GM12878 (cell line): ENCODE measurements around the gene GRIA2. TPM values are rescaled to one million over a fixed set of nuclear protein-coding genes. Genes with fewer than 3 reads are reported as not detected.

Source experiments
- ATAC-seq: fragments of 200-7000 bp; cut with Tn5 transposase; 3 replicates; pipeline ENCODE4 v1.9.1; 2020; ENCODE audit warnings: mild to moderate bottlenecking, moderate library complexity
- BruUV-seq: library from RNA; stranded (reverse); fragments of 400-500 nt; replicated peaks from 2 replicates; lab custom pipeline; 2021; lab: Mats Ljungman, UMichigan
- CTCF ChIA-PET: fragments of 300-600 bp; sonication (Branson Sonifier 250); formaldehyde crosslinking; extraction: SDS; loops from one replicate; lab custom pipeline; 2021; ENCODE audit warnings: inconsistent platforms; lab: Yijun Ruan, JAX
- POLR2A ChIA-PET: fragments of 350-600 bp; formaldehyde crosslinking; extraction: SDS; loops from one replicate; lab custom pipeline; 2021; ENCODE audit warnings: inconsistent platforms; lab: Charles Lee
- RAD21 ChIA-PET: fragments of 300-600 bp; sonication (Branson Sonifier 250); formaldehyde crosslinking; loops from one replicate; lab custom pipeline; 2023; ENCODE audit warnings: antibody characterized with exemption; ENCODE audit not compliant: unreplicated experiment; lab: Charles Lee
- SMC1A ChIA-PET: fragments of 300-600 bp; sonication (Branson Sonifier 250); formaldehyde crosslinking; loops from one replicate; lab custom pipeline; 2023; ENCODE audit not compliant: unreplicated experiment, uncharacterized antibody; lab: Charles Lee
- DNase-seq: peaks from one replicate; pipeline ENCODE4 v3.0.0-alpha.2; 2011; ENCODE audit warnings: low read depth, low spot score
- FAIRE-seq: peaks from 3 replicates; lab custom pipeline; 2011; peaks lifted over from hg19 to GRCh38; lab: Jason Lieb, UNC
- H2AFZ ChIP-seq: 2 replicates; pipeline ENCODE4 v1.6.0; 2011; ENCODE audit warnings: low read depth, low read length, control low read depth; ENCODE audit not compliant: control insufficient read depth
- H3K27ac ChIP-seq: 2 replicates; pipeline ENCODE4 v1.5.1; 2011; ENCODE audit warnings: control low read depth; ENCODE audit not compliant: control insufficient read depth, insufficient read depth
- H3K27me3 ChIP-seq, 2 experiments: replicated peaks in 1 of 2; 2 replicates each; pipeline versions ENCODE4 v1.6.0 to v1.6.1; 2011; ENCODE audit warnings: low read length in 1 of 2; ENCODE audit not compliant: control insufficient read depth in 2 of 2, insufficient read depth in 2 of 2
- H3K36me3 ChIP-seq, 2 experiments: 2 replicates each; pipeline ENCODE4 v1.5.1; 2011; ENCODE audit warnings: low read length in 1 of 2; ENCODE audit not compliant: control insufficient read depth in 2 of 2, insufficient read depth in 2 of 2
- H3K4me1 ChIP-seq: 2 replicates; pipeline ENCODE4 v1.6.1; 2011; ENCODE audit warnings: mild to moderate bottlenecking, low read length, moderate library complexity, mixed read lengths; ENCODE audit not compliant: control insufficient read depth, insufficient read depth
- H3K4me2 ChIP-seq: 2 replicates; pipeline ENCODE4 v1.6.0; 2011; ENCODE audit warnings: control low read depth; ENCODE audit not compliant: control insufficient read depth, insufficient read depth
- H3K4me3 ChIP-seq: fragments of 200-600 bp; sonication (generic); 2 replicates; pipeline ENCODE4 v1.5.1; 2016
- H3K79me2 ChIP-seq: 2 replicates; pipeline ENCODE4 v1.6.0; 2011; ENCODE audit warnings: low read length; ENCODE audit not compliant: control insufficient read depth, insufficient read depth
- H3K9ac ChIP-seq: 2 replicates; pipeline ENCODE4 v1.8.0; 2011; ENCODE audit warnings: low read length, control low read depth, mixed read lengths; ENCODE audit not compliant: control insufficient read depth, insufficient read depth
- H3K9me3 ChIP-seq: replicated peaks from 3 replicates; pipeline ENCODE4 v1.5.1; 2011; ENCODE audit warnings: mild to moderate bottlenecking, low read length; ENCODE audit not compliant: control insufficient read depth, insufficient read depth
- H4K20me1 ChIP-seq: 2 replicates; pipeline ENCODE4 v1.6.0; 2011; ENCODE audit not compliant: control insufficient read depth, insufficient read depth
- ATF7 ChIP-seq: fragments of 450-650 bp; IDR thresholded peaks from 2 replicates; pipeline ENCODE4 v1.6.1; 2016; ENCODE audit warnings: low read depth, mild to moderate bottlenecking
- BHLHE40 ChIP-seq, 2 experiments: fragments of 450-650 bp in 1 of 2; IDR thresholded peaks; 2 replicates each; pipeline ENCODE4 v1.6.1; 2011 to 2017; ENCODE audit warnings: low read depth in 2 of 2, borderline replicate concordance in 1 of 2, improper control_type of control experiment in 1 of 2, low read length in 1 of 2, mild to moderate bottlenecking in 1 of 2
- E2F4 ChIP-seq: IDR thresholded peaks from 2 replicates; pipeline ENCODE4 v1.6.1; 2012; ENCODE audit warnings: low read depth, low read length, improper control_type of control experiment
- EED ChIP-seq: sonication (generic); IDR thresholded peaks from 2 replicates; pipeline ENCODE4 v1.6.1; 2016; ENCODE audit warnings: antibody characterized with exemption, low read depth
- FOXM1 ChIP-seq: IDR thresholded peaks from 2 replicates; pipeline ENCODE4 v1.6.1; 2012; ENCODE audit warnings: low read depth, mild to moderate bottlenecking, inconsistent platforms, low read length, moderate library complexity
- KLF5 ChIP-seq: fragments of 450-650 bp; IDR thresholded peaks from 2 replicates; pipeline ENCODE4 v1.6.1; 2014; ENCODE audit warnings: mild to moderate bottlenecking; ENCODE audit not compliant: partially characterized antibody
- PAX8 ChIP-seq: fragments of 450-650 bp; IDR thresholded peaks from 2 replicates; pipeline ENCODE4 v1.6.1; 2017; ENCODE audit warnings: mild to moderate bottlenecking, moderate library complexity
- SIN3A ChIP-seq: IDR thresholded peaks from 2 replicates; pipeline ENCODE4 v1.6.1; 2012; ENCODE audit warnings: low read depth, low read length, improper control_type of control experiment
- SPI1 ChIP-seq: IDR thresholded peaks from 2 replicates; pipeline ENCODE4 v1.6.1; 2011; ENCODE audit warnings: low read depth, mild to moderate bottlenecking, low read length, moderate library complexity, borderline replicate concordance; ENCODE audit not compliant: insufficient read depth
- TCF12 ChIP-seq: IDR thresholded peaks from 2 replicates; pipeline ENCODE4 v1.6.1; 2011; ENCODE audit warnings: low read depth, mild to moderate bottlenecking, low read length
- TCF7 ChIP-seq: IDR thresholded peaks from 2 replicates; pipeline ENCODE4 v1.6.1; 2014; ENCODE audit warnings: antibody characterized with exemption, borderline replicate concordance
- ZNF592 ChIP-seq: fragments of 450-650 bp; IDR thresholded peaks from 2 replicates; pipeline ENCODE4 v1.6.1; 2017; ENCODE audit warnings: mild to moderate bottlenecking, moderate library complexity
- WGBS: methylation state at CpG from one replicate; pipeline ENCODE4 v1.1.6; 2016; ENCODE audit warnings: low lambda C conversion rate; ENCODE audit not compliant: insufficient replicate concordance, insufficient coverage; ENCODE audit errors: missing lambda C conversion rate; 5-methylcytosine and 5-hydroxymethylcytosine counted together
- in situ Hi-C: fragments of 300-500 bp; cut with MboI; formaldehyde crosslinking; loops from 9 replicates; pipeline ENCODE4 v1.14.3; 2018; ENCODE audit warnings: mixed read lengths
- intact Hi-C: fragments of 100-400 bp; cut with micrococcal nuclease; formaldehyde crosslinking; loops from one replicate; pipeline ENCODE4 v1.14.2; 2022; ENCODE audit not compliant: unreplicated experiment
- polyA plus RNA-seq, 11 experiments: library from polyadenylated mRNA; depleted of rRNA in 4 of 11; unstranded in 6 of 11; stranded (reverse) in 5 of 11; fragments of >200 nt; fragmentation: Nextera tagmentation in 4 of 11; fragmentation: Illumina TruSeq in 1 of 11; extraction: Ambion mirVana in 4 of 11; extraction: Trizol in 1 of 11; gene quantifications; 1 replicate in 1 of 11; 2 replicates in 10 of 11; pipeline versions ENCODE4 v1.2.1 to v1.2.3, GENCODE V29; 2011 to 2016; ENCODE audit warnings: inconsistent platforms in 2 of 11, missing spikeins in 2 of 11, low read depth in 1 of 11
- total RNA-seq, 4 experiments: library from RNA; depleted of rRNA in 3 of 4; stranded (reverse); fragments of >200 nt in 3 of 4; fragmentation: Illumina TruSeq in 1 of 4; extraction: Trizol in 1 of 4; gene quantifications; 2 replicates each; pipeline versions ENCODE4 v1.2.1 to v1.2.3, GENCODE V29; 2013 to 2021

GRIA2 gene
- total and polyA plus RNA-seq, 10 of the 15 experiments (the other 5 are each of a cell fraction or from before 2014, with no cell fraction given): under 0.01 TPM; not detected in 9

- H3K9me3 ChIP-seq: no peaks in the 10 kb centered on the region
- H3K27me3 ChIP-seq: no peaks in the 10 kb centered on the region
- no peak for DNase-seq
- H3K4me2 ChIP-seq: no peak overlapping the region
- in situ Hi-C loops: no loop called here
- ATAC-seq: no peak
- no peaks in the 10 kb centered on the region for H3K4me1 ChIP-seq
- H2AFZ ChIP-seq: no peak overlapping the region
- no peak for TF ChIP-seq SIN3A
- TF ChIP-seq FOXM1: no peak
- TF ChIP-seq E2F4: no peak
- no peak for TF ChIP-seq SPI1
- TF ChIP-seq TCF12: no peak
- TF ChIP-seq EED: no peak
- TF ChIP-seq PAX8: no peak
- TF ChIP-seq ZNF592: no peak
- no peak for TF ChIP-seq ATF7
- no peak for TF ChIP-seq BHLHE40 (IDR thresholded peaks at IDR 0.05; ENCODE audit: borderline replicate concordance in 1 of 2, low read depth in 2 of 2, low read length in 1 of 2)
- no peak for TF ChIP-seq KLF5
- TF ChIP-seq TCF7: no peak
- CTCF ChIA-PET: interaction anchor here (1.2 kb wide), 1 partner anchor 19 kb away, joined by 3 read pairs; no protein-coding TSS in a partner anchor
- no peak for FAIRE-seq
- intact Hi-C loops: no loop called here
- no peak overlapping the region for H3K27ac ChIP-seq
- RAD21 ChIA-PET: no interaction called here
- H3K36me3 ChIP-seq: no peaks in the 10 kb centered on the region
- H3K9ac ChIP-seq: no peak overlapping the region
- POLR2A ChIA-PET: no interaction called here
- no peaks in the 10 kb centered on the region for H3K79me2 ChIP-seq
- H3K4me3 ChIP-seq: no peak overlapping the region
- no TSS peak for BruUV-seq
- 1% methylated on average over 4 of the region's 4 CpGs for WGBS
- SMC1A ChIA-PET: no interaction called here
- no peaks in the 10 kb centered on the region for H4K20me1 ChIP-seq
These were observed 142.8 kb downstream of the GRIA2 start for GRCh38 chr4:157363360-157363759.
